GM12875 (cell line): Measurements from ENCODE around the gene BTBD17.

Experiments used
- H3K4me3 ChIP-seq: one replicate; pipeline ENCODE4 v1.5.1; 2011; ENCODE audit warnings: low read depth, low read length, control low read depth
- TF ChIP-seq, protein P1 (sequence below): IDR thresholded peaks from 2 replicates; pipeline ENCODE4 v1.5.1; 2011; ENCODE audit warnings: low read depth, mild to moderate bottlenecking, control low read depth, inconsistent platforms, low read length, moderate library complexity, borderline replicate concordance; ENCODE audit not compliant: insufficient read depth

The BTBD17 gene

DNA sequence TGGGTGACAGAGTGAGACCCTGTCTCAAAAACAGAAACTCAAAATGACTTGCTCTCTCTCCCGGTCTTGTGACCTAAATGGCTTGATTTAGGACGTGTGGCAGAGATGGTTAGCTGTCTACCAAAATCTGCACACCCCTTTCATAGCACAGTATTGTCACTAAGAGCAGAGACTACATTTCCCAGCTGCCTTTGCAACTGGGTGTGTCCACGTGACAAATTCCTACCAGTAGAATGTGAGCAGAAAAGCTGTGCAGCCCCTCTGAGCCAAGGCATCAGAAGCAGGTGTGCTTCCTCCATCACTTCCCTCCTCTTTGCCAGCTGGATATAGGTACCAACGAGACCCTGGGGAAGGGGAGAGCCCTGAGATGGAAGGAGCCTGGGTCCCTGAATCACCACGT, 31.2 kb upstream of the BTBD17 start:
- TF ChIP-seq, protein P1, sequence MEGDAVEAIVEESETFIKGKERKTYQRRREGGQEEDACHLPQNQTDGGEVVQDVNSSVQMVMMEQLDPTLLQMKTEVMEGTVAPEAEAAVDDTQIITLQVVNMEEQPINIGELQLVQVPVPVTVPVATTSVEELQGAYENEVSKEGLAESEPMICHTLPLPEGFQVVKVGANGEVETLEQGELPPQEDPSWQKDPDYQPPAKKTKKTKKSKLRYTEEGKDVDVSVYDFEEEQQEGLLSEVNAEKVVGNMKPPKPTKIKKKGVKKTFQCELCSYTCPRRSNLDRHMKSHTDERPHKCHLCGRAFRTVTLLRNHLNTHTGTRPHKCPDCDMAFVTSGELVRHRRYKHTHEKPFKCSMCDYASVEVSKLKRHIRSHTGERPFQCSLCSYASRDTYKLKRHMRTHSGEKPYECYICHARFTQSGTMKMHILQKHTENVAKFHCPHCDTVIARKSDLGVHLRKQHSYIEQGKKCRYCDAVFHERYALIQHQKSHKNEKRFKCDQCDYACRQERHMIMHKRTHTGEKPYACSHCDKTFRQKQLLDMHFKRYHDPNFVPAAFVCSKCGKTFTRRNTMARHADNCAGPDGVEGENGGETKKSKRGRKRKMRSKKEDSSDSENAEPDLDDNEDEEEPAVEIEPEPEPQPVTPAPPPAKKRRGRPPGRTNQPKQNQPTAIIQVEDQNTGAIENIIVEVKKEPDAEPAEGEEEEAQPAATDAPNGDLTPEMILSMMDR, result no peak
- no peak overlapping the region for H3K4me3 ChIP-seq

- no peak overlapping the region for H3K4me3 ChIP-seq
- TF ChIP-seq, protein P1, result no peak
Observed at GRCh38 chr17:74391771-74392170, 30.1 kb upstream of the BTBD17 start.

DNA sequence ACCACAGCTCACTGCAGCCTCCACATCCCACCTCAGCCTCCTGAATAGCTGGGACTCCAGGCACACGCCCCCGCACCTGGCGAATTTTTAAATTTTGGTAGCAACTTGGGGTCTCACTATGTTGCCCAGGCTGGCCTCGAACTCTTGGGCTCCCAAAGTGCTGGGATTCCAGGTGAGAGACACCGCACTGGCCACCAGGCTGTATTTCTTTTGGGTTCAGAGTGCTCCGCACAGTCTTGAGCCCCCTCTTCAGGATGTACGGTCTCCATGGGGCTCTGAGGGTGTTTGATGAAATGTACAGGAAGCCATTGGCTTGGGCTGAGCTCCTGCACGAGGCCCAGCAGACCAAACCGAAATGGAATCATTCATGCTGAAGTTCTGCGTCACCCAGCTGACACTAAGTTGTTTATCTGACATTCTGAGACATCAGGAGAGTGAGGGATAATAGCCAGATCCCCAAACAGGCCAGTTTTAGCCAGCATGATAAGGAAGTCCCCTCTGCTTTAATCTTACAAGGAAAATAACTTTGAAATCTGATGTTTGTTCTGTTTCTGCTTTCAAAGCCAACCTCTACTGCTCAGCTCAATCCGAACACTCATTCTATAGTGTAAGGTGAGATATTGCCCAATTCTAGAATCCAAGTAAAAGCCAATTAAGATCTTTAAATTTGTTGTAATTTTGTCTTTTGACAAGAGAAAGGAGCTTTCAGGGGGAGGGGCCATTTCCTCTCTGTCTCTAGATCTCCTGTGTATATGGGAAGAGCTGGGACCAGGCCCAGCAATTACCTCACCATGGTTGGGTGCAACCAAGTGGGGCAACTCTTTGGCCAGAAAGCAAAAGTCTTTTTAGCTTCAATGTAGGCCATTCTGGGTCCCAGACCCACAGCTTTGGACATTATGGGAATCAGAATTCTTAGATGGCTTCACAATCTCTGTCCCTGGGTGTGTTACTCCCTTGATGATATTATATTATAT, 29.3 kb upstream of the BTBD17 start:
- no peak overlapping the region for H3K4me3 ChIP-seq
- TF ChIP-seq, protein P1, result no peak

- TF ChIP-seq, protein P1, result no peak
- H3K4me3 ChIP-seq, result no peak overlapping the region
Observed at GRCh38 chr17:74389937-74390679, 28.4 kb upstream of the BTBD17 start.

- H3K4me3 ChIP-seq, result no peak overlapping the region
- TF ChIP-seq, protein P1, result no peak
Observed at GRCh38 chr17:74389084-74389753, 27.6 kb upstream of the BTBD17 start.

GRCh38 chr17:74387365-74388218, 25.9 kb upstream of the BTBD17 start:
- H3K4me3 ChIP-seq, result no peak overlapping the region
- TF ChIP-seq, protein P1, result no peak
